MM.1S (cell line): ENCODE data around the gene ZNF444.

Experiments used
- EZH2 ChIP-seq: fragments of 300-600 bp; sonication (generic); optimal IDR thresholded peaks from 2 replicates; pipeline ENCODE3; 2017; ENCODE audit warnings: low read depth, mild to moderate bottlenecking, antibody characterized with exemption, low read length, mixed read lengths
- EZH2phosphoT487 ChIP-seq: fragments of 300-600 bp; sonication (generic); IDR thresholded peaks from 2 replicates; pipeline ENCODE4 v1.6.1; 2018; ENCODE audit warnings: antibody characterized with exemption, low read length
- TF ChIP-seq, protein P1 (sequence below): fragments of 300-600 bp; sonication (generic); IDR thresholded peaks from 2 replicates; pipeline ENCODE4 v1.5.1; 2016; ENCODE audit warnings: antibody characterized with exemption, low read length, mixed read lengths

DNA sequence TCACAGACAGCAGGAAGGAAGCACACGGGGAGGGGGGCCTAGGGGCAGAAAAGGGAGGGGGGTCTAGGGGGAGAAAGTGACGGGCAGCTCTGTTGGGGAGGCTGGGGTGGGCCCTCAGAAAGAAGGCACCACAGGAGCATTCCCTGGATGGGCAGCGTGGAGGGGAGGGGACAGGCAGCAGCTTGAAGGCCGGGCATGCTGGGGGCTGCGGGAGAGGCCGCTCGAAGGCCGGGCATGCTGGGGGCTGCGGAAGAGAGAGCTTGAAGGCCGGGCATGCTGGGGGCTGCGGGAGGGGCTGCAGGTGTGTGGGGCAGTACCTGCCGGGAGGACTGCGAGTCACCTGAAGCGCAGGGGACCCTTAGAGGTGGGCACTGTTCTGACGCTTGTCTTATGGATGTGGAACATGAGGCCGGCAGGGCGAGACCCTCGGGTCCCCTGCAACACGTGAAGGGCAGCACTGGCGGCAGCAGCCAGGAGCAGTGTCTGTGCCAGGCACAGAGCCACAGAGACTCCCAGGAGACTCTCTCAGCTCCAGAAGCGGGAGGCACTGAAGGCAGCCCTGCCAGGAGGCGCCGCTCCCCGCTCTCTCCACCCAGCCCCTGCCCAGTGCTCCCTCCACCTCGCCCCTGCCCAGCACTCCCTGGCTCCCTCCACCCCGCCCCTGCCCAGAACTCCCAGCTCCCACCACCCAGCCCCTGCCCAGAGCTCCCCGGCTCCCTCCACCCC is 33.3 kb upstream of the ZNF444 start:
- TF ChIP-seq, protein P1, sequence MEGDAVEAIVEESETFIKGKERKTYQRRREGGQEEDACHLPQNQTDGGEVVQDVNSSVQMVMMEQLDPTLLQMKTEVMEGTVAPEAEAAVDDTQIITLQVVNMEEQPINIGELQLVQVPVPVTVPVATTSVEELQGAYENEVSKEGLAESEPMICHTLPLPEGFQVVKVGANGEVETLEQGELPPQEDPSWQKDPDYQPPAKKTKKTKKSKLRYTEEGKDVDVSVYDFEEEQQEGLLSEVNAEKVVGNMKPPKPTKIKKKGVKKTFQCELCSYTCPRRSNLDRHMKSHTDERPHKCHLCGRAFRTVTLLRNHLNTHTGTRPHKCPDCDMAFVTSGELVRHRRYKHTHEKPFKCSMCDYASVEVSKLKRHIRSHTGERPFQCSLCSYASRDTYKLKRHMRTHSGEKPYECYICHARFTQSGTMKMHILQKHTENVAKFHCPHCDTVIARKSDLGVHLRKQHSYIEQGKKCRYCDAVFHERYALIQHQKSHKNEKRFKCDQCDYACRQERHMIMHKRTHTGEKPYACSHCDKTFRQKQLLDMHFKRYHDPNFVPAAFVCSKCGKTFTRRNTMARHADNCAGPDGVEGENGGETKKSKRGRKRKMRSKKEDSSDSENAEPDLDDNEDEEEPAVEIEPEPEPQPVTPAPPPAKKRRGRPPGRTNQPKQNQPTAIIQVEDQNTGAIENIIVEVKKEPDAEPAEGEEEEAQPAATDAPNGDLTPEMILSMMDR: no peak
- no peak for TF ChIP-seq EZH2
- TF ChIP-seq EZH2phosphoT487: no peak
